H1 (cell line): Measurements from ENCODE around the gene ZNF33A.

Experiments
- CTCF ChIP-seq, 3 experiments: IDR thresholded peaks; 1 replicate in 2 of 3; 2 replicates in 1 of 3; pipeline versions ENCODE4 v1.5.1 to v1.6.1; 2011; ENCODE audit warnings: low read length in 3 of 3, mild to moderate bottlenecking in 3 of 3, inconsistent platforms in 2 of 3, low read depth in 1 of 3, moderate library complexity in 1 of 3; ENCODE audit not compliant: insufficient read depth in 1 of 3; ENCODE audit errors: control extremely low read depth in 1 of 3
- EZH2 ChIP-seq: fragments of 200-600 bp; sonication (generic); IDR thresholded peaks from 2 replicates; pipeline ENCODE4 v1.7.1; 2012; ENCODE audit warnings: low read depth, mild to moderate bottlenecking, moderate library complexity, low read length, inconsistent platforms; ENCODE audit not compliant: severe bottlenecking
- JUND ChIP-seq: IDR thresholded peaks from 2 replicates; pipeline ENCODE4 v1.6.1; 2011; ENCODE audit warnings: mild to moderate bottlenecking, improper control_type of control experiment, low read length
- POLR2A ChIP-seq, 2 experiments: IDR thresholded peaks; 1 replicate in 1 of 2; 2 replicates in 1 of 2; pipeline ENCODE4 v1.6.1; 2011; ENCODE audit warnings: low read depth in 2 of 2, low read length in 2 of 2, mild to moderate bottlenecking in 2 of 2; ENCODE audit errors: control extremely low read depth in 1 of 2
- SP1 ChIP-seq: IDR thresholded peaks from 2 replicates; pipeline ENCODE4 v1.6.1; 2011; ENCODE audit warnings: low read depth, low read length
- SP4 ChIP-seq: IDR thresholded peaks from 2 replicates; pipeline ENCODE4 v1.6.1; 2012; ENCODE audit warnings: low read length, inconsistent platforms
- ZNF274 ChIP-seq: IDR thresholded peaks from 2 replicates; pipeline ENCODE4 v1.7.0; 2012; ENCODE audit warnings: low read length, borderline replicate concordance; ENCODE audit errors: extremely low read depth

GRCh38 chr10:38007551-38007950, 2.9 kb upstream of the ZNF33A start:
- no peak for TF ChIP-seq CTCF (IDR thresholded peaks at IDR 0.05; ENCODE audit: control extremely low read depth in 1 of 3, insufficient read depth in 1 of 3, low read depth in 1 of 3, low read length in 3 of 3)
- TF ChIP-seq POLR2A (IDR thresholded peaks at IDR 0.05; ENCODE audit: control extremely low read depth in 1 of 2, low read depth in 2 of 2, low read length in 2 of 2) = no peak
- no peak for TF ChIP-seq ZNF274
- no peak for TF ChIP-seq JUND
- TF ChIP-seq SP1 = no peak
- TF ChIP-seq EZH2 = no peak
- no peak for TF ChIP-seq SP4
